Pons (tissue), 1 donor: ENCODE results near the gene CCDC136.

Experiments used
- DNase-seq: peaks from one replicate; pipeline ENCODE4 v3.0.0-alpha.2; 2016; ENCODE audit warnings: low spot score

CCDC136 gene

GRCh38 chr7:128862571-128863432 is 71.0 kb downstream of the CCDC136 start, which contains the start of gene ATP6V1F:
ATP6V1F (plus strand) TSS chr7:128862856; CDS start chr7:128862905, 49 bp downstream.
- peak; percentile 97 for DNase-seq

- DNase-seq: no peak
These were observed 71.7 kb downstream of the CCDC136 start for GRCh38 chr7:128863433-128863989.

- no peak for DNase-seq
These were observed 73.5 kb downstream of the CCDC136 start for GRCh38 chr7:128865303-128865702.

- DNase-seq: no peak
These were observed 74.5 kb downstream of the CCDC136 start for GRCh38 chr7:128865996-128866877.

- no peak for DNase-seq
These were observed 75.5 kb downstream of the CCDC136 start for GRCh38 chr7:128867241-128867640.

GRCh38 chr7:128867842-128868623 is 76.3 kb downstream of the CCDC136 start:
- no peak for DNase-seq

GRCh38 chr7:128868624-128869137 is 76.9 kb downstream of the CCDC136 start:
- no peak for DNase-seq

- DNase-seq: no peak
These were observed 77.6 kb downstream of the CCDC136 start for GRCh38 chr7:128869138-128869943.

- no peak for DNase-seq
These were observed 78.1 kb downstream of the CCDC136 start for GRCh38 chr7:128869944-128870285.

GRCh38 chr7:128871050-128871449 is 79.3 kb downstream of the CCDC136 start:
- no peak for DNase-seq
